Gastrocnemius medialis (tissue), 4 donors: Measurements from ENCODE around the gene RUVBL2. TPM values are rescaled to one million over a fixed set of nuclear protein-coding genes. Genes with fewer than 3 reads are reported as not detected.

Experiments
- ATAC-seq, 2 donors: fragments of 150-250 bp; one replicate each; pipeline ENCODE4 v1.9.1; 2016
- DNase-seq, 2 donors: peaks; one replicate each; pipeline ENCODE4 v3.0.0-alpha.2; 2019
- H3K27ac ChIP-seq, 4 donors: fragments of 200-600 bp; sonication (generic); 1 replicate in 1 of 4; 2 replicates in 3 of 4; pipeline ENCODE4 v1.5.1; 2016 to 2018; ENCODE audit warnings: mild to moderate bottlenecking in 2 of 4, moderate library complexity in 1 of 4
- H3K27me3 ChIP-seq, 3 donors: fragments of 200-600 bp; sonication (generic) in 2 of 3; 1 replicate in 1 of 3; 2 replicates in 2 of 3; pipeline versions ENCODE4 v1.5.1 to v1.6.0; 2016 to 2019; ENCODE audit warnings: mild to moderate bottlenecking in 1 of 3, moderate library complexity in 1 of 3
- H3K36me3 ChIP-seq, 2 donors: fragments of 200-600 bp; sonication (generic) in 1 of 2; one replicate each; pipeline ENCODE4 v1.5.1; 2017 to 2018
- H3K4me1 ChIP-seq, 2 donors: fragments of 200-600 bp; sonication (generic) in 1 of 2; one replicate each; pipeline ENCODE4 v1.5.1; 2016 to 2017; ENCODE audit warnings: mild to moderate bottlenecking in 2 of 2
- H3K4me3 ChIP-seq, 4 donors: fragments of 200-600 bp; sonication (generic) in 3 of 4; 1 replicate in 1 of 4; 2 replicates in 3 of 4; pipeline ENCODE4 v1.5.1; 2016 to 2019; ENCODE audit warnings: mild to moderate bottlenecking in 2 of 4
- H3K9me3 ChIP-seq, 3 donors: fragments of 200-600 bp; sonication (generic) in 2 of 3; 1 replicate in 1 of 3; 2 replicates in 2 of 3; pipeline ENCODE4 v1.5.1; 2016 to 2019
- CTCF ChIP-seq, 5 experiments: fragments of 450-650 bp in 3 of 5; fragments of 200-600 bp in 2 of 5; sonication (generic) in 2 of 5; IDR thresholded peaks in 4 of 5; conservative IDR thresholded peaks in 1 of 5; 1 replicate in 4 of 5; 2 replicates in 1 of 5; pipeline ENCODE4 v1.5.1; 2016 to 2019; ENCODE audit warnings: antibody characterized with exemption in 5 of 5, mild to moderate bottlenecking in 3 of 5, moderate library complexity in 3 of 5
- POLR2A ChIP-seq, 2 donors: fragments of 450-650 bp; IDR thresholded peaks; one replicate each; pipeline ENCODE4 v1.6.1; 2017; ENCODE audit warnings: antibody characterized with exemption in 2 of 2, mild to moderate bottlenecking in 2 of 2, moderate library complexity in 2 of 2
- in situ Hi-C, 4 donors: fragments of 200-750 bp; cut with MboI; loops; one replicate each; pipeline versions ENCODE4 v1.15.0 to v1.8.0; 2017; ENCODE audit warnings: low sequenced_read_pairs in 4 of 4
- intact Hi-C: fragments of 100-400 bp; cut with DNase I; formaldehyde crosslinking; loops from one replicate; pipeline ENCODE4 v1.15.1; 2023; ENCODE audit warnings: low total_unique reads
- total RNA-seq, 4 donors: library from RNA; depleted of rRNA; stranded (reverse); fragments of >200 nt; gene quantifications; one replicate each; pipeline versions ENCODE4 v1.1.0 to v1.2.3, GENCODE V29; 2016

RUVBL2 gene
- total RNA-seq, 4 donors from 2014 or later: 134 to 185 (median 146) TPM

GRCh38 chr19:48962029-48962848 is 31.4 kb upstream of the RUVBL2 start:
- TF ChIP-seq CTCF (IDR thresholded peaks at IDR 0.05 in 4 of 5, conservative IDR thresholded peaks at IDR 0.05 in 1 of 5) (no peak), POLR2A (IDR thresholded peaks at IDR 0.05) (peak; percentile 32 to 55)
- in situ Hi-C loops (loop anchor here in 2 of 4 donors (10.0 to 25.0 kb wide), 2 partner anchors 87 to 100 kb away; partner anchors contain the start of genes PPP1R15A (in 2 of the 2) and PLEKHA4 (in 1 of the 2)), intact Hi-C loops (no loop called here)
- H3K4me1 ChIP-seq: peaks cover 27 to 33% of the 10 kb centered on the region in 2 donors
- no peaks in the 10 kb centered on the region for H3K9me3 ChIP-seq
- peak in 1 of 2 donors; percentile 51 for DNase-seq
- peak overlapping the region; percentile 89 to 99 (median 98) for H3K27ac ChIP-seq
- ATAC-seq: no peak
- no peak overlapping the region for H3K4me3 ChIP-seq
- no peaks in the 10 kb centered on the region for H3K27me3 ChIP-seq
- peaks cover 0 to 11% of the 10 kb centered on the region in 2 donors for H3K36me3 ChIP-seq

GRCh38 chr19:48962849-48963165 is 30.9 kb upstream of the RUVBL2 start:
- intact Hi-C loops: no loop called here
- TF ChIP-seq POLR2A (IDR thresholded peaks at IDR 0.05) (no peak), CTCF (IDR thresholded peaks at IDR 0.05 in 4 of 5, conservative IDR thresholded peaks at IDR 0.05 in 1 of 5) (no peak)

GRCh38 chr19:48963371-48964204 is 30.1 kb upstream of the RUVBL2 start:
- in situ Hi-C loops (loop anchor here in 2 of 4 donors (10.0 to 25.0 kb wide), 2 partner anchors 89 to 101 kb away; partner anchors contain the start of genes PPP1R15A (in 2 of the 2) and PLEKHA4 (in 1 of the 2)), intact Hi-C loops (no loop called here)
- no peaks in the 10 kb centered on the region for H3K9me3 ChIP-seq
- peak in 1 of 2 donors; percentile 0 for ATAC-seq
- H3K27ac ChIP-seq: peak overlapping the region; percentile 89 to 99 (median 98)
- H3K36me3 ChIP-seq: peaks cover 0 to 12% of the 10 kb centered on the region in 2 donors
- H3K27me3 ChIP-seq: no peaks in the 10 kb centered on the region
- peaks cover 27 to 47% of the 10 kb centered on the region in 2 donors for H3K4me1 ChIP-seq
- peak; percentile 62 to 75 for DNase-seq
- TF ChIP-seq POLR2A (IDR thresholded peaks at IDR 0.05) (peak in 1 of 2 donors; percentile 43), CTCF (IDR thresholded peaks at IDR 0.05 in 4 of 5, conservative IDR thresholded peaks at IDR 0.05 in 1 of 5) (no peak)
- H3K4me3 ChIP-seq: peak overlapping the region; percentile 76 to 97 (median 96)

More at GRCh38 chr19:48962849-48963165, 30.9 kb upstream of the RUVBL2 start:
- DNase-seq (no peak), ATAC-seq (no peak)
- Histone ChIP-seq H3K36me3 (peaks cover 0 to 11% of the 10 kb centered on the region in 2 donors), H3K27me3 (no peaks in the 10 kb centered on the region), H3K9me3 (no peaks in the 10 kb centered on the region), H3K4me1 (peaks cover 27 to 39% of the 10 kb centered on the region in 2 donors), H3K4me3 (no peak overlapping the region), H3K27ac (peak overlapping the region; percentile 89 to 99 (median 98))
- in situ Hi-C loops: loop anchor here in 2 of 4 donors (10.0 to 25.0 kb wide), 2 partner anchors 88 to 101 kb away; partner anchors contain the start of genes PPP1R15A (in 2 of the 2) and PLEKHA4 (in 1 of the 2)

- Histone ChIP-seq H3K36me3 (peaks cover 0 to 20% of the 10 kb centered on the region in 2 donors), H3K27ac (peak overlapping the region; percentile 89 to 99 (median 98)), H3K4me1 (peaks cover 27 to 48% of the 10 kb centered on the region in 2 donors), H3K9me3 (no peaks in the 10 kb centered on the region), H3K4me3 (peak overlapping the region; percentile 76 to 97 (median 96)), H3K27me3 (no peaks in the 10 kb centered on the region)
- peak in 1 of 2 donors; percentile 2 for TF ChIP-seq POLR2A (IDR thresholded peaks at IDR 0.05)
- no peak for TF ChIP-seq CTCF (IDR thresholded peaks at IDR 0.05 in 4 of 5, conservative IDR thresholded peaks at IDR 0.05 in 1 of 5)
- intact Hi-C loops (loop anchor here (1.0 to 5.0 kb wide), 3 partner anchors 29 to 167 kb away; partner anchors contain the start of genes GYS1, PPP1R15A and RUVBL2), in situ Hi-C loops (loop anchor here in 2 of 4 donors (10.0 to 25.0 kb wide), 2 partner anchors 90 to 102 kb away; partner anchors contain the start of genes PPP1R15A (in 2 of the 2) and PLEKHA4 (in 1 of the 2))
- DNase-seq (no peak), ATAC-seq (peak; percentile 7 to 8)
Observed at GRCh38 chr19:48964205-48965039, 29.3 kb upstream of the RUVBL2 start.
